GM12891 (cell line): ENCODE results near the gene NCOR2.

Experiments used
- POLR2A ChIP-seq: IDR thresholded peaks from 2 replicates; pipeline ENCODE4 v1.6.1; 2011; ENCODE audit warnings: low read depth, low read length, control low read depth
- POLR2AphosphoS5 ChIP-seq: IDR thresholded peaks from 2 replicates; pipeline ENCODE4 v1.6.1; 2011; ENCODE audit warnings: low read depth, low read length, control low read depth
- POU2F2 ChIP-seq: IDR thresholded peaks from 2 replicates; pipeline ENCODE4 v1.6.1; 2011; ENCODE audit warnings: low read depth, mild to moderate bottlenecking, control low read depth, low read length, moderate library complexity
- SPI1 ChIP-seq: IDR thresholded peaks from 2 replicates; pipeline ENCODE4 v1.6.1; 2011; ENCODE audit warnings: low read depth, low read length, control low read depth

DNA sequence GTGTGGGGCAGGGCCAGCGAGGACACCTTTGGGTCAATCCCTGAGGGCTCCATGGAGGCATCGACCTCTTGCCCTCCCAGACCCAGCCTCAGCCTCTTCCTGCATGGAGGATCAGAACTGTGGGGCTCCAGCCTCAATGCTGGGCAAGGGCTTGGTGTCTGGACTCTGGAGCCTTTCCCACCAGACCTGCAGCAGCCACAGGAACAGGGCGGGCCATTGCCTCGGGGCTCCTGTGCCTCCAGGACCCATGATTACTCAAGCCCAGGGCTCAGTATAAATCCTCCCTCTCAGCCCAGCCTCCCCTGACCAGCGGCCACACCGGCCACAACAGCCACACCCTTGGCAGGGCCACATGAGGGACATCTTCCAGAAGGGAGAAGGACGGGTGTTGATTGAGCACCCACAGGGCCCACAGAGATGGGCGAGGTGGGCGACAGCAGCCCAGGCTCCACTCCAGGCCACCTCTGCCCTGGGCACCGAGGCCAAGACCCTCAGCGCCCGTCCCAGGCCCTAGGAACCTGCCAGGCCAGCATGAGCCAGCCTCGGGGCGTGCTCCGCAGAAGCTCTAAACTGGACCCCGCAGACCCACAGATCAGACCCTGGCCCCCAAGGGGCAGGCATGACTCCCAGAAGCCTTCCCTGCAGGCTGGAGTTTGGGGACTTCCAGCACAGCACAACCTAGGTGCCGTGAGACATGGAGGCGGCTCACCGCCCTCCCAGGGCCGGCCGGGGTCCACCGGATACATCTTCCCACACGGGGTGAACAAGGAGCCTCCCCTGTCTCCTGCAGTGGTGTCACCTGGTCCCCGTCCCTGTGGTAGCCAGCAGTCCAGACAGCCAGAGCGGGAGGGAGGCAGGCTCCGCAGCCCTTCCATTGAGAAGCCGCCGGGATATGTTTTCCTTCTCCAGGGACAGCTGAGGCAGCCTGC lies 25.1 kb downstream of the NCOR2 start:
- no peak for TF ChIP-seq POLR2A
- no peak for TF ChIP-seq SPI1
- no peak for TF ChIP-seq POLR2AphosphoS5
- no peak for TF ChIP-seq POU2F2
